HG03103 (cell line): ENCODE data around the gene CHRNA3.

Experiments
- ATAC-seq: cut with Tn5 transposase; IDR thresholded peaks from one replicate; pipeline ENCODE4 v1.9.1; 2021; ENCODE audit warnings: low read depth; ENCODE audit not compliant: unreplicated experiment

The CHRNA3 gene

GRCh38 chr15:78637776-78638435 is 17.1 kb upstream of the CHRNA3 start:
- ATAC-seq = no peak

GRCh38 chr15:78636378-78636859 is 15.6 kb upstream of the CHRNA3 start:
- ATAC-seq = no peak

DNA sequence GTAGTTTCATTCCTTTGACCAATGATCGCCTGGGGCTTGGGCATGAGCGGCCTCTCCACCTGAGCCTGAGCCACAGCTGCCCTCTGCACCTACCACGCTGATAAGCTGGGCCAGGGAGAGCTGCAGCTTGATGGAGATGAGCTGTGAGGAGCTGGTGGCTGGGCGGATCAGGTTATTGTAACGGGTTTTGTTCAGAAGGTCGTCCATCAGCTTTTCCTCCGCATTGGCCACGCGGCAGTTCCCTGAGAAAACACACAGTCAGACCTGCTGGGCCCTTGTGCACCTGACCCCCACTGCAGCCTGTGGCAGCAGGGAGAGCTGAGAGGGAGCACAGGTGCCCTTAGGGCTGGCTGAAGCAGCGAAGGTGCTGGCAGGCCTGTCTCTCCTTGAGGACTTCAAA is 14.6 kb upstream of the CHRNA3 start:
- no peak for ATAC-seq

DNA sequence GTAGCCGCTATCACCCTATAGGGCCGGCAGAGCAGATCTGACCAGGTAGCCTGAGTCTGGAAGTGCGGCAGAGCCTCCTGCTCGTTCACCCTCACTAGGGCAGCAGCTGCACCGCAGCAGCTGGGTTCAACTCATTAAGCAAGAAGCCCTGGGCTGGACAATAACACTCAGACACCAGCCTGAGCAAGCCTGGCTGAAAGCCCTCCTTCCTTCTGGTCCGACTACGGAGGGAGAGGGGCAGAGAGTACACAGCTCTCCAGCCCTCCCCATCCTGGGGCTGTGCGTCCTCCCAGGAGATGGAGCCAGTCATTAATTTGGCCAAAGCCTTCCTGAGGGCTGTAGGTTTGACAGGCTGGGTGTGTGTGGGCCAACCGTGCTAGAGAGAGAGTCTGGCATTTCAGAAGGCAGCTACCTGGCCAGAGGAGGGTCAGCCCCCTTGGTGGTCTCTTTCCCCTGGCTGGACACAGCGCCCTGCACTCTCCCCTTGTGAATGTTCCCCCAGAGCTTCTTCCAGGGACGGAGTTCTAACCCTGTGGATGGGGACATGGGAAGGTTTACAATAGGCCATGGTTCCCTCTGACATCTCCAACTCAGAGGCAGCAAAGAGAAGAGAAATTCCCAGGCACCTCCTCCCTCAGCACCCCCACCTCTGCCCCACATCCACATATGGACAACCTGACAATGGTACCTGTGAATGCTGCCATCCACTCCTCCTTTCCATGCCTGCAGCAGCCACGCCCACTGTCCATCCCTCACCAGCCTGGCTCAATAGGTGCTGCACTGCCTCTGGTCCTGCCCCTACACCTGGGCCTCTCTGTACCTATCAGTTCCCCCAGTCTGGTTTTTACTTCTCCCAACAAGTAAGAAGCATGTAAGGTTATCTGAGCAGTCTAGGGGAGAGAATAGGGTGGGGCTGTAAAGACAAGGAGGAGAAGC is 13.7 kb upstream of the CHRNA3 start:
- ATAC-seq = no peak

DNA sequence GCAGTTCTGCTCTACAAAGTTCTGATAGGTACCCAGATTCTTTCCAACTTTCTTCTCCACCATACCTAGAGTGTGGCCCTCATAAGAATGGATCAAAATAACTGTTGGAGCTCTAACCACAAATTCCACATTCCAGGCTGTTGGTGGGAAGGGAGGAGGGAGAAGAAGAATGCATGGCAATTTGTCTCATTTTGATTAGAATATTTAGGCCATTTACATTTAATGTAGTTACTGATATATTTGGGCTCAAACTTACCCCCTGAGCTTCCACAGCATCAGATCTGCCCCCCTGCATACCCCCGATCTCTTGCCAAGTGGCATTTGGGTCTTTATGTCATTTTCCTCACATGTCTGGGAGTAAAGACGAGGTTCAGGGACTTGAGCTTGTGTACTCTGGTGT is 12.6 kb upstream of the CHRNA3 start:
- no peak for ATAC-seq

DNA sequence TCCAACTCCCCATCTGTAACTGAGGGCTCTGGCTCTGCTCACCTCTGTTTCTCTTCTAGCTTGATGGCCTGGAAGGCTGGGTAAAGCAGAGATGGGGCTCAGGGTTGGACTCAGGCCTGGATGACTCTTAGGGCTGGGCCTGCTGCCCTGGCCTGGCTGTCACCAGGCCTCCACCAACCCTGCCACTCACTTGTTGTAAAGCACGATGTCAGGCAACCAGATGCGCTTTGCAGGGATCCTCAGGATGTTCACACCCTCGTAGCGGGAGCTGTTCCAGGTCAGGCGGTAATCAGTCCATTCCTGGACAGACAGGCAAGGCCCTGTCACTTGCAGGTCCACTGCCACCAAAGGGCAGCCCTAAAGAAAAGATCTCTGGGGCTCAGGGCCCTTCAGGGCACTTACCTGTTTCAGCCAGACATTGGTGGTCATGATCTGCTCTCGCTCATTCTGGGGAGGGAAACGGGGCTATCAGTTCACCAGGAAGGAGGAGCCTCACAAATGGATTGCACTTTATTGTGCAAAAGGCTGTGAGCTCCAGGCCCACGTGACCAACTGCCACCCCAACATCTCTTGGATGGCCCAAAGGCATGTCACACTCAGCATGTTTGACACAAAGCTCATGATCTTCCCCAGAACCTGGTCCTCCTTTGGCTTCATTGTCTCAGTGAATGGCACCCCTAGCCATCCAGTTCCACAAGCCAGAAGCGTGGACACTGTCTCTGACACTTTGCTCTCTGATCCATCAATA is 10.3 kb upstream of the CHRNA3 start:
- ATAC-seq = no peak

DNA sequence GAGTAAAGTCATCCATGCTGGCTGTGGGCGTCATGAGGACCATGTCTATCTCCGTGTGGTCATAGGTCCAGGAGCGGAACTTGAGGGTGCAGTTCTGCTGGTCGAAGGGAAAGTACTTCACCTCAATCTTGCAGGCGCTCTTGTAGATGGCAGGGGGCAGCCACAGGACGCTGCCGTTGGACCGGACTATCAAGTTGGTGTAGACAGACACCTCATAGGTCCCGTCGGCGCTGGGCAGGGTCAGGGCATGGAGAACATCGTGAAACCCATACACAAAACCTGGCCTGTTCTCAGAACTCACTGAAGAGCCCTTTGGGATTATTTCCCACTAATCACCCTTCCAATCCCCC is 8.9 kb upstream of the CHRNA3 start:
- no peak for ATAC-seq

GRCh38 chr15:78629031-78629715 is 8.4 kb upstream of the CHRNA3 start:
- ATAC-seq = no peak

DNA sequence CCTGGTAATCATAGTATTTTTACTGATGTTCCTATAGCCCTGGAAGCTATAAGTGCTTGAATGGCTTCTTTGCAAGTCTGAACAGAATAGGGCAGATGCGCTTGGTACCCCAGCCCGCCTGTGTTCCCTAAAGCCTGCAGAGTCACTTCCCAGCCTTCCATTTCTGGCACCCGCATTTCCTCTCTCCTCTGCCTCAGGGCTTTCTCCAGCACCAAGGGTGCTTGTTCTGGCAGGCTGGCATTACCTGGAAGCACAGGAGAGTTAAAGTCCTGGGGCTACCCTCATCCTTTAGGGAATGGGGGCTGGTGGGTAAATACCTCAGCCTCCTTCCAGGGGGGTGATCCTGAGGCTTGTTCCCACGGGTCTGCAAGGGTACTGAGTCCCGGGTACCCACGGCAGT is 7.4 kb upstream of the CHRNA3 start:
- ATAC-seq = no peak

GRCh38 chr15:78627348-78627747 is 6.6 kb upstream of the CHRNA3 start:
- ATAC-seq = no peak

DNA sequence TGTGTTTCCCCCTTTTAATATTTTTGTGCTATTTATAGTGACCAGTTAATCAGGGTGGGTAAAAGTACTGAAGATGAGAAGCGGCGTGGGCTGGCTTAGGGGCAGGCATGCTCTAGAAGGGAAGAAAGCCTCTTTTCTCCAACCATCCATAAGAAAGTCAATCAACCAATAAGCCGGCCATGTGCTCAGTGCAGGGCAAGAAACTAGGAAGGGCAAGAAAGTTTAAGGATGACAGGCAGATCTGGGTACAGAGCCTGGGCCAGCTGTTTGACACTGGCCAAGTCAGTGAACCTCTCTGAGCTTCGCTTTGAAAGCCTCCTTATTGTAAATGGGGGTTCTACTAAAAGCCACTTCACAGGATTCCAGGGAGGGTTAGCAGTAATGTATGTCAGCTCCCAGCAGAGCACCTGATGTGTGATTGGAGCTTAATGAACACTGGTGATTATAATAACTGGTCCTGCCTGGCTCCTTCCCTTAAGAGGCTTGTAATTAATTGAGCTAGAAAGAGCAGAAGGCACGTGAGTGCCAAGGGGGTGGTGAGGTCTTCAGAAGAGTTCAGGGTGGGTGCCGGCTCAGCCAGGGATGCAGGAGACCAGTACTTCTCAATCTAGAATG is 5.7 kb upstream of the CHRNA3 start:
- no peak for ATAC-seq

DNA sequence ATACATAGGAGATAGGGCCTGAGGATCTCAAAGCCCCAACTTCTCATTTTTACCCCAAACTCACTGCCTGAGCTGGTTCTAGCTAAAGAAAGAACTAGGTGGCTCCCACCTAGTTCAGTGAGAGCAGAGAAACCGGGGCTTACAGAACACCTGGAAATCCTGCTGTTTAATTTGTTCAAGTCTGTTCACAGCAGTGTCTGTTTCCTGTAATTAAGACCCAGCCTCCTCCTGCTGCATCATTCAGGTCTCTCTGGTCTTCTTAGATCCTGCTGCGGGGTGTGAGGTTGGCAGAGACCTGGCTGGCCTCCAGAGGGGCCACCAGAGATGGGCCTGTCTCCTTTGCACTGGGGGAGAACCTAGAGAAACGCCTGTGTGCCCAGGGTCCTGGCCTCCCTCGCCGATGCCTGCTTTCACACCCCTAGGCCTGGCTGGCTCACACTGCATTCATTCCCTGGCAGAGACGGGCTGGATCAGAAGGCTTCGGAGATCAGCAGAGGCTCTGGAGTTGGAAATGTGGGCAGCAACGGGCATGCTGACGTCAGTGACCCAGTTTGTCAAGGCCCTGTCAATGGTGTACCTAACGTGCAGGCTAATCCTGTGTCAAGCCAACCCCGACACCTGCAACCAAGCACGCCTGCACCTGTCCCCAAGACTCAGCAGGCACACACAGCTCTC is 4.9 kb upstream of the CHRNA3 start:
- no peak for ATAC-seq

DNA sequence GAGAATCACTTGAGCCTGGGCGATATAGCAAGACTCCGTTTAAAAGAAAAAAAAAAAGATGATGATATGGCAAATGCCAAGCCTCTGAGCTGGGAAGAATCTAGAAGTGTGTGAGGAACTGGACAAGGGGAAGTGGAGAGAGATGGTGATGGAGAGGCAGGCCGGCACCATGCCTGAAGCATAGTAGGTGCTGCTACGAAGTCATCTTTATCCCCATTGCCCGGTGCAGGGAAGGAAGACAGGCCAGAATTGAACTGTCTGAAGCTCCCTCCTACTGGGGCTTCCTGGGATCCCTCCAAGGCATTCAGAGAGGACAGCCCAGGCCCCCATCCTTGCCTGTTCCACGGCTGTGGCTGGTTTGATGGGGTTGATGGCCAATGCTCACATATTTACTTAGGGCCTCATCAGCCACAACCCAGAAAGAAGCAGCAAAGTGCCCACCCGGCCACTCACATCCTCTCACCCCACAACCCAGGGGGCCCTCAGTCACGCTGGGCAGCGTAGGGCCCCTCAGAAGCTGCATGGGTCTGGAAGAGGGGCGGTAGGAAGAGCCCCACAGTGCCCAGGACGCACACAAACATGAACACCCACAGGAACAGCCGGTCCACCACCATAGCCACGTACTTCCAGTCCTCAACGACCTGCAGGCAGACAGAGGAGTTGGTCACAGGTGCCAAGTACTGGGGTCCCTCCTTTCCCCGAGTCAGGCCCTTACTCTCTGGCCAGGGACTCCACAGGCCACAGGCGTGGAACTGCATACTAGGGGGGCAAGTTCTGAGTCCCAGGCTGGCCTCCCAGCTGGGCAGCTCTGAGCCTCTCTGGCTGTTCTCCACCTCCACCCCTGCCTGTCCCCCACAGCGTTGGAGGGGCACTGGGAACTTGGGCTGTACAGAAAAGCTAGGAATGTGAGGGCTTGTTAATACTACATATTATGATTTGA is 4.1 kb upstream of the CHRNA3 start:
- ATAC-seq = no peak

DNA sequence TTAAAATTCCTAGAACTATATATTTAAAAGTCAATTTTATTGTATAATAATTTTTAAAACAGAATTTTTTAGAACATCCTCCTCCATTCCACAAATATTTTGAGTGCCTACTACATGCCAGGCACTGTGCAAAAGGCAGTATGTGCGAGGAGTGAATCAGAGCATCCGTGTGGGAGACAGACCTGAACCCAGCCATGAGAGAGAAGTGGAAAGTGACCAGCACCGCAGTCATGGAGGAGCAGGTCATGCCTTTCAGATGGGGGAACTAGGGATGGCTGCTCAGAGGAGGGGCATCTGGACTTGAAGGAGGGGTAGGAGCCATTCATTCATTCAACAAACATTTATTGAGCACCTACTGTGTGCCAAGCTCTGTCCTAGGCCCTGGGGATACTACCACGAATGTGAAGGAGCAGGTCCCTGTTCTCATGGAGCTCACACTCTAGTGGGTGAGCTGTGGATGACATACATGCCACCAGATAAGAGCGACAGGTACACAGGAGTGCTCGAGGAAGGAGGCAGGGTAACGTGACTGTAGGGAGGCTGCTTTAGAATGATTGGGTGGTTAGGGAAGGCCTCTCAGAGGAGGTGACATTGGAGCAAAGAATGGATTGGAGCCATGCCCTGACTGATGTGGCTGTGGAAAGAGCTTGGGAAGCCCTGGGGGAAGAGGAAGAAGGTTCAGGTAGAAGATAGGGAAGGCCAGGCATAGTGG is 3.1 kb upstream of the CHRNA3 start:
- no peak for ATAC-seq

DNA sequence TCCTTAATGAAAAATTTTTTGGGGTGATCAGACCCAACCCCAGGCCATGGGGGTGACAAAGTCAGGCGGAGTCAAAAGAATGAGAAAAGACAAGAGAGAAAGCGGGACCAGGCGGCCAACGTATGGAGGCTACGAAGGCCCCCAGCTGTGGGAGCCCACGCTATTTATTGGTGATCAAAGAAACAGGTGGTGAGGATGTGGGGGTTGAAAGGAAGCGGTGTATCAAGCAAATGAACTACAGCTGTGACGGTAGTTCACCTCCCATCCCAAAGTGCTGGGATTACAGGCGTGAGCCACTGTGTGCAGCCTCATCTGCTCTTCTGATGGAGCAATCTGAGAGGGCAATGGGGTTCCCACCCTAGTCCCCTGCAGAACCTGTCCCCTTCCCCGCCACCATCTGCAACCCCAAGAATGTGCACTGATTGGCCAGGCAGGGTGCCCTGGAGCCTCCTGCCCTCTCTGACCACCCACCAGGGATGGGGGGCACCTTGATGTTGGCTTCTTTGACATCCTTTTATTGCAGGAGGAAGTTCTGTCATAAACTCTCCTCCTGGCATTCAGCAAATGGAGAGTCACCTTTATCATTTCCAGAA is 1.1 kb upstream of the CHRNA3 start:
- no peak for ATAC-seq

DNA sequence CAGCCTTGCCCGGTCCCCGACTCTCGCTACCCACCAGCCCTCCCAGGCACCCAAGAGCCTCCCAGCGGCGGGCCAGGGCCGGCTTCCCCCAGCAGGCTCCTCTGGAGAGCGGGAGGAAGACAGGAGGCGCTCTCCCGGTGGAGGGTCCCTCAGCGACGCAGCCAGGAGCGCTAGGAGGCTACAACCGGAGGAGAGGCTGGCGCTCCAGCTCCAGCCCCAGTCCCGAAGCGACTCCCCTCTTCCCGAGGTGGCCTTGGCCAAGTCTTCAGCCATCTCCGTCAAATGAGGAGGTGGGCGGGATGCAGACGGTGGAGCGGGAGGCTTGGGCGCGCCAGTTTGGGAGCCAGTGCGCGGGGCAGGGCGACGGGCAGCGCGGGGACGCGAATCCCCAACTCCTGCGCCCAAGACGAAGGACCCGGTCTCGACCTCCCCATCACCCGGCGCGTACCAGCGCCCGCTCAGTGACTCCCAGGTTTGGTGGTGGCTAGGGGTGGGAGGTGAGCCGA is 722 bp downstream of the CHRNA3 start:
- no peak for ATAC-seq
